ENCODE measurements around the gene B3GNT7.
"Not testable (repeated sequence)": the region's sequence is repeated elsewhere in the genome, so short reads cannot be mapped to it uniquely, and the experiment has no call there.

B3GNT7 gene

DNA sequence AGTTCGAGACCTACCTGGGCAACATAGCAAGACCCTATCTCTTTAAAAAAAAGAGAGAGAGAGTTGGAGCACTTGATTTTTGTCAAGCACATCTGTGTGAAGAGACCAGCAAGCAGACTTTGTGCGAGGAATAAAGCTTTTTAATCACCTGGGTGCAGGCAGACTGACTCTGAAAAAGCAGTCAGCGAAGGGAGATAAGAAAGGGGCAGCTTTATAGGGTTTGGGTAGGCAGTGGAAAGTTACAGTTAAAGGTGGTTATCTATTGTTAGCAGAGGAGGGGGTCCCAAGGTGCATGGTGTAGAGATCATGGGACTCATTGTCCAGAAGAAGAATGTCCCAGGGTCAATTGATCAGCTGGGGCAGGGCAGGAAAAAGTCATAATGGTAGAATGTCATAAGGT lies 34.4 kb downstream of the B3GNT7 start:
- no peak for DNase-seq (ENCODE audit: low read depth)
- TF ChIP-seq, protein P1, sequence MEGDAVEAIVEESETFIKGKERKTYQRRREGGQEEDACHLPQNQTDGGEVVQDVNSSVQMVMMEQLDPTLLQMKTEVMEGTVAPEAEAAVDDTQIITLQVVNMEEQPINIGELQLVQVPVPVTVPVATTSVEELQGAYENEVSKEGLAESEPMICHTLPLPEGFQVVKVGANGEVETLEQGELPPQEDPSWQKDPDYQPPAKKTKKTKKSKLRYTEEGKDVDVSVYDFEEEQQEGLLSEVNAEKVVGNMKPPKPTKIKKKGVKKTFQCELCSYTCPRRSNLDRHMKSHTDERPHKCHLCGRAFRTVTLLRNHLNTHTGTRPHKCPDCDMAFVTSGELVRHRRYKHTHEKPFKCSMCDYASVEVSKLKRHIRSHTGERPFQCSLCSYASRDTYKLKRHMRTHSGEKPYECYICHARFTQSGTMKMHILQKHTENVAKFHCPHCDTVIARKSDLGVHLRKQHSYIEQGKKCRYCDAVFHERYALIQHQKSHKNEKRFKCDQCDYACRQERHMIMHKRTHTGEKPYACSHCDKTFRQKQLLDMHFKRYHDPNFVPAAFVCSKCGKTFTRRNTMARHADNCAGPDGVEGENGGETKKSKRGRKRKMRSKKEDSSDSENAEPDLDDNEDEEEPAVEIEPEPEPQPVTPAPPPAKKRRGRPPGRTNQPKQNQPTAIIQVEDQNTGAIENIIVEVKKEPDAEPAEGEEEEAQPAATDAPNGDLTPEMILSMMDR (IDR thresholded peaks at IDR 0.05; ENCODE audit: low read depth, low read length, missing control alignments): no peak
- H3K4me3 ChIP-seq (ENCODE audit: low read depth, low read length): no peak overlapping the region

DNA sequence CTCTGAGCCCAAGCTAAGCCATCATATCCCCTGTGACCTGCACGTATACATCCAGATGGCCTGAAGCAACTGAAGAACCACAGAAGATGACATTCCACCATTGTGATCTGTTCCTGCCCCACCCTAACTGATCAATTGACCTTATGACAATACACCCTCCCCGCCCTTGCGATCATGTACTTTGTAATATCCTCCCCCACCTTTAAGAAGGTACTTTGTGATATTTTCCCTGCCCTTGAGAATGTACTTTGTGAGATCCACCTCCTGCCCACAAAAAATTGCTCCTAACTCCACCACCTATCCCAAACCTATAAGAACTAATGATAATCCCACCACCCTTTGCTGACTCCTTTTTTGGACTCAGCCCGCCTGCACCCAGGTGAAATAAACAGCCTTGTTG lies 34.9 kb downstream of the B3GNT7 start:
- H3K4me3 ChIP-seq (ENCODE audit: low read depth, low read length); DNase-seq (ENCODE audit: low read depth): not testable (repeated sequence)

DNA sequence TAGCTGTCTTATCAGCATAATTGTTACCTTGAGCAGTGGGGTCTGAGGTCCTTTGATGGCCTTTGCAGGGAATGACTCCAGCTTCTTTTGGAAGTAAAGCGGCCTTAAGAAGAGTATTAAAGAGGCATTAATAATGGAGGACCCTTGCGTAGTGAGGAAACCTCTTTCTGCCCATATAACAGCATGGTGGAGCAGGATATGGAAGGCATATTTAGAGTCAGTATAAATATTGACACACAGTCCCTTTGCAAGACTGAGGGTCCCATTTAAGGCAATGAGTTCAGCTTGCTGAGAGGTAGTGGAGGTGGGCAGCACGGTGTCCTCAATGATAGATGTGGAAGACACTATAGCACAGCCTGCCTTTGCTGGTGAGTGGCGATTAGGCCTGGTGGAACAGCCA lies 36.1 kb downstream of the B3GNT7 start:
- TF ChIP-seq, protein P1 (IDR thresholded peaks at IDR 0.05; ENCODE audit: low read depth, low read length, missing control alignments): no peak
- H3K4me3 ChIP-seq (ENCODE audit: low read depth, low read length): no peak overlapping the region
- DNase-seq (ENCODE audit: low read depth): no peak

DNA sequence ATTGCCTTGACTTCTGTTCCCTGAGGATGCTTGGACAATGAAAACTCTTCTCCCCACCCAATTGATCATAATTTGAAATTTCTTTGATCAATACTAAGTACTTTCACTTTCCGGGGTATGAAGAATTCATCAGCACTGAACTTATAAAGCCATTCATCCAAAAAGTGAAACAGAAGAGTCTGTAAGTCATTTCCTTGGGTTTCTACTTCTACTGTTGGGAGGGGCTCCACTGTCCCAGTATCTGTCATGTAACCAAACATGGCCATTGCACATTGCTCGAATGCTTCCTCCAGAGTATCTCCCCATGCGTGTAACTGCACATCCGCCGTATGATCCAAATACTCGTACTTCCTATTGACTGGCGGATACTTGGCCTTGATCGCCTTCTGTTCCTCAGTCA lies 38.5 kb downstream of the B3GNT7 start:
- DNase-seq (ENCODE audit: low read depth): no peak
- TF ChIP-seq, protein P1 (IDR thresholded peaks at IDR 0.05; ENCODE audit: low read depth, low read length, missing control alignments): no peak
- H3K4me3 ChIP-seq (ENCODE audit: low read depth, low read length): no peak overlapping the region

DNA sequence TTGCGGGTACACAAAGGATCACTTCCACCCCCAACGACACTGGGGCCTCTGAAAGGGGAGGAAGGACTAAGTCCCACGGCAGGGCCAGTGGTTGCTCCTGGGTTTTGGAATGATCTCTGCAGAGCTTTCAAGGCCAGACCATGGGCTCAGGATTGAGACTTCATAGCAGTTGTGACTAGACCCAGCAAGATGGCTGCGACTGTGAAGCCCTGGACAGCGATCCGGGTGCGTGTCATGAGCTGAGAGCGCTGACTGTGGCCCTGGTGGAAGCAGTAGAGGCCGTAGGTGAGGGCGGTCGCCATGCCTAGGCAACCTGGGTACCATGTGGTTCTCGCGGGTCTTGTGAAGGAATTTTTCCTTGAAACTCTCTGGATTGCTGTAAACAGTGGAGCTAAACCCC lies 41.4 kb downstream of the B3GNT7 start:
- TF ChIP-seq, protein P1 (IDR thresholded peaks at IDR 0.05; ENCODE audit: low read depth, low read length, missing control alignments): no peak
- no peak overlapping the region for H3K4me3 ChIP-seq (ENCODE audit: low read depth, low read length)
- no peak for DNase-seq (ENCODE audit: low read depth)

DNA sequence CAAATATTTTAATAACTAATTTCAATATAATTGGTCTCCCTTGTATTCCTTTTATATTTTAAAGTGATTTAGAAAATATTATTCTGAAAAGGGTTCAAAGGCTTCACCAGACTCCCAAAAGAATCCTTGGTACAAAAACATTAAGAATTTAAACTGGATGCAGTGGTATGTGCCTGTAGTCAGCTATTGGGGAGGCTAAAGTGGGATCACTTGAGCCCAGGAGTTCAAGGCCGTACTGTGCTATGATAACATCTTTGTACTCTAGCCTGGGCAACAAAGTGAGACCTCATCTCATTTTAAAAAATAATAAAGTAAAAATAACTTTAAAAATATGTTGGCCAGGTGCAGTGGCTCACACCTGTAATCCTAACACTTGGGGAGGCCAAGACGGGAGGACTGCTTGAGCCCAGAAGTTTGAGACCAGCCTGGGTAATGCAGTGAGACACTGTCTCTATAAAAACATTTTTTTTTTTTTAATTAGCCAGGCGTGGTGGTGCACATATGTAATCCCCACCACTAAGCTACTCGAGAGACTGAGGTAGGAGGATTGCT lies 54.1 kb downstream of the B3GNT7 start:
- no peak overlapping the region for H3K4me3 ChIP-seq (ENCODE audit: low read depth, low read length)
- DNase-seq (ENCODE audit: low read depth): no peak
- TF ChIP-seq, protein P1 (IDR thresholded peaks at IDR 0.05; ENCODE audit: low read depth, low read length, missing control alignments): no peak

DNA sequence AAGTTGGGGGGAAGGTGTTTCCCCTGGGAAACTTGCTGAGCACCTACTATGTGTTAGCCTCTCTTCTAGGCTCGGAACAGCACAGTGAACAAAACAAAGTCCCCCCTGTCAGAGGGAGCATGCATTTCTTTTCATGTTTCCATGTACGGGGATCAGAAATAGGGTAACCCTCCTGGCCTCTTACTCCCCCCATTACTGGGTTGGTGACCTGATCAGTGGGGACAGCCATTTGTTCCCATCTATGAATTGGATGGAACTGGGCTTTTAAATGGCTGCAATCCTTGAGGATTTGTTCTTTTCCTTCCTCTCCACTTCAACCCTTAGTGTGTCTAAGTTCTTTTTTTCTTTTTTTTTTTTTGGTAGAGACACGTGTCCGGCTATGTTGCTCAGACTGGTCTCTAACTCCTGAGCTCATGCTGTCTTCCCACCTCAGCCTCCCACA lies 55.1 kb downstream of the B3GNT7 start:
- TF ChIP-seq, protein P1 (IDR thresholded peaks at IDR 0.05; ENCODE audit: low read depth, low read length, missing control alignments): no peak
- DNase-seq (ENCODE audit: low read depth): no peak

More for the DNA sequence above, 55.1 kb downstream of the B3GNT7 start:
- H3K4me3 ChIP-seq (ENCODE audit: low read depth, low read length): no peak overlapping the region

All from GM12864 (cell line).